Dendritic cell treated with granulocyte-macrophage colony-stimulating factor and Interleukin-4, amounts not matched to agents 40 ng/mL and 50 ng/mL, for 4 days (primary cell): ENCODE measurements around the gene SAMD4A.
A peak's percentile ranks its signal among the peaks of the same experiment; 100 is the strongest.

Experiments
- H3K27ac Mint-ChIP-seq: one replicate; pipeline ENCODE4 v1.8.0; 2022; ENCODE audit warnings: mild to moderate bottlenecking, mixed read lengths
- H3K27me3 Mint-ChIP-seq: one replicate; pipeline ENCODE4 v1.8.0; 2022; ENCODE audit warnings: mild to moderate bottlenecking, mixed read lengths
- H3K36me3 Mint-ChIP-seq: one replicate; pipeline ENCODE4 v1.8.0; 2022; ENCODE audit warnings: low read depth, mixed read lengths
- H3K4me1 Mint-ChIP-seq: one replicate; pipeline ENCODE4 v1.8.0; 2022; ENCODE audit warnings: low read depth, mixed read lengths
- H3K4me3 Mint-ChIP-seq: one replicate; pipeline ENCODE4 v1.8.0; 2022; ENCODE audit warnings: mild to moderate bottlenecking, moderate library complexity, mixed read lengths
- H3K9me3 Mint-ChIP-seq: one replicate; pipeline ENCODE4 v1.8.0; 2022; ENCODE audit warnings: mixed read lengths
- intact Hi-C: fragments of 100-400 bp; cut with micrococcal nuclease; formaldehyde crosslinking; loops from one replicate; pipeline ENCODE4 v1.15.0; 2022

The SAMD4A gene

DNA sequence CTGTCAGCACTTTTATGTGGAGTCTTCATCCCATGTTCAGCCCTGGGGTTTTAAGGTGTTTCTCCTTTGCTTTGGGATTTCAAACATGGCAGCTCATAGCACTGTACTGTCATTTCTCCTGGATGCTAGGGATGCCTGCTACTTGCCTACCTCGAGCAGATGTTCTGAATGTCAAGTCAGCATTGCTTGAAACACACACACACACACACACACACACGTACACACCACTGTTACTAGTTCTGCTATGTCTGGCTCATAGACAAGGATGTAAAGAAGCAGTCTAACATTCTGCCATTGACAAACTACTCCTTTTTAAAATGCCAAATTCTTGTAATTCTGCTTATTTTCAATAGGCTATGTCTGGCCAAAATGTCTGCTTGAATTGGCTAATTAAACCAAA, 72.7 kb downstream of the SAMD4A start:
- Mint-ChIP-seq H3K27ac (no peak overlapping the region), H3K27me3 (peaks cover 4% of the 10 kb centered on the region), H3K36me3 (no peaks in the 10 kb centered on the region), H3K9me3 (no peaks in the 10 kb centered on the region), H3K4me1 (peaks cover 5% of the 10 kb centered on the region), H3K4me3 (no peak overlapping the region)
- intact Hi-C loops: loop anchor here (5.0 kb wide), 1 partner anchor 72 kb away; the partner anchor contains the start of gene SAMD4A

DNA sequence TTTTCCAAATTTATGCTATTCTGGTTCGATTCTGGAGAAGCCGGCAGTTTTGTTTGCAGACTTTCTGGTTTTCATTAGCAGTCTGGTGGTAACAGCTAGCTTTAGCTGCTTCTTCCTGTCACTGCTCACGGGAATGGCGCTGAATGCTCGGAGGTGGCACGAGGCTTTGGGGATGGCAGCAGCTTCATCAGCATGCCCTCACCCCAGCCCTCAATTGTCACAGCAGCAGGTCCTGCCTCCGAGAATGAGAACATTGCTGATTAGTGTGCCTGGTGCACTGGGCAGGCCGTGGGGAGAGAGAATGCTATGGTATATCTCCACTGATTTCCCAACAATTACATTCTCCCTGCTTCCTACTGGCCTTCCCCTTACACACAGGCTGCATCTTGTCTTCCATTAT, 73.6 kb downstream of the SAMD4A start:
- Mint-ChIP-seq H3K27me3 (peaks cover 4% of the 10 kb centered on the region), H3K9me3 (no peaks in the 10 kb centered on the region), H3K36me3 (no peaks in the 10 kb centered on the region), H3K4me3 (no peak overlapping the region), H3K4me1 (peaks cover 5% of the 10 kb centered on the region), H3K27ac (no peak overlapping the region)
- intact Hi-C loops: loop anchor here (5.0 kb wide), 1 partner anchor 73 kb away; the partner anchor contains the start of gene SAMD4A

DNA sequence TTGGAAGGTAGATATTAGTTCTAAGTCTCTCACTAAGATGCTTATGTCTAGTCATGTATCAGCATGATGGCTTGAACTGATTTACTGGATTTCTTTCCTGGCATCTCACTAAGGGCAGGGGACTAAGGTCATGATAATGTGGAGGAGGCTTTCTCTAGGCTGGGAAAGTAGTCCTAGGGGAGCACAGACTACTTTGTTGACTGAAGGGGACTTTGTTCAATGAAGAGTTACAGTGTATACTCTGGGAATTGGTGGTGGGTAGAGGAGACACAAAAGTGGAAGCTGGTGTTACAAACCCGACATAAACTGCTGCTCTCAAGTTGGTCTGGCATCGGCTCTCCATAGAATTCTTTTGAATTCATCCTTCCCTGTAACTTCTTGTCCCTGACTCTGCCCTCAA, 75.2 kb downstream of the SAMD4A start:
- H3K36me3 Mint-ChIP-seq: no peaks in the 10 kb centered on the region
- intact Hi-C loops: loop anchor here (5.0 kb wide), 1 partner anchor 75 kb away; the partner anchor contains the start of gene SAMD4A

DNA sequence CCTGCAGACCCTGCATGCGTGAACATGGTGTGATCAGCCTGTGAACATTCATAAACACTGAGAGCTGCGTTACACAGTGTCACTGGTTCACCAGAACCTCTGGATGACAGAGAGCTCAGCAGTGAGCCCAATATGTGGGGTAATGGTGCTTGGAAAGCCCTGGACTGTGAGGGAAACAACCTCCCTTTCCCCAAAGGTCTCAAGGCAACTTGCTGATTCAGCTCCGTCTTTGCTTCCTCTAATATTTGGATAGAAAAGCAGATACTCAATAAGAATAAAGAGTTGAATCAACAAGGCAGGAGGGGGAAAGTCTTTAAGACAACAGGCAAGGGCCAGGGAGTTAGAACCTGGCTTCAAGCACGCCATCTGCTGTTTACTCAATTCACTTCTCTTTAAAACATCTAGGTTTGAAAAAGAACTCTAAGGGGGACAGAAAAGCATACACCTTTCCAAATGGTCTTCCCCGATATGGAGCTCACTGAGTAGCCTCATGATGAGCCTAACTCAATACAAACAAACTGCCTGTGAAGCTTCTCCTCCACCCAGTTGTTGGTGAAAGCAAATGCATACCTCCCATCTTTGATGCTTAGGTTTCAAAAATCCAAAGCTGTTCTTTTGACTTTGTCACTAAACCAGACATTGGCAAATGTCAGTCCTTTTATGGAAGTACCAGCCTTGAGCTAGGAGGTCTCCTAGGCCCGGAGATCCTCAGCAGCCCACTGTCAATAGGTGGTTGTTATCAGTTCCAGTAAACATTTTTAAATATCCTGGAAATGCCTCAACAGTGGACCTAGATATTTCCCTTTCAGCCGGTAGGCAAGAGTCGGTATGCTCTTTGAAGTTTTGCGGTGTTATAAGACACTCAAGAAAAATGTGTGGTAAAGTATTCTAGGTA, 76.1 kb downstream of the SAMD4A start:
- H3K9me3 Mint-ChIP-seq: no peaks in the 10 kb centered on the region
- intact Hi-C loops: loop anchor here (5.0 kb wide), 1 partner anchor 76 kb away; the partner anchor contains the start of gene SAMD4A

More for the DNA sequence above, 75.2 kb downstream of the SAMD4A start:
- H3K4me1 Mint-ChIP-seq: peaks cover 5% of the 10 kb centered on the region
- no peaks in the 10 kb centered on the region for H3K9me3 Mint-ChIP-seq
- no peak overlapping the region for H3K4me3 Mint-ChIP-seq
- H3K27ac Mint-ChIP-seq: peak overlapping the region; percentile 13
- peaks cover 4% of the 10 kb centered on the region for H3K27me3 Mint-ChIP-seq

DNA sequence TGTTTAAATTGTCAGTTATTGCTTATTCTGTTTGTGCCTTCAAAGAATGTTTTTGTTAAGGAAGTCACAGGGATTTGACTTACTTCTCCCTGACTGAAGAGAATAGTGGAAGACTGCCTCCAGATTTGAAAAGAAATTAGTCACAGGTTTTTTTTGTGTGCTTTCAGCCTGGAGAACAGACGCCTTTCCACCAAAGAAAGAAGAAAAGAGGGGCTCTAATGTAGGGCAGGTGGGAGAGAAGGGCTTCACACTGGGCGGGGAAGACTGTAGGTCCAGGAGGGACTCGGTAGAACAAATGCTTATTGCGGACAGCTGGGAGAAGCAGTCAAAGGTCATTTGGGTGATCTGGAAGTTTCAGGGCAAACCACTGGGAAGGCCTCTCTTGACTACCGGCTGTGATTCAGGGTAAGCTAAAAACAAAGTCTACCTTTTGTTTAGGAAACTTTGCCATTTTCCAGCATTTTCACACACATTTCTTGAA, 76.8 kb downstream of the SAMD4A start:
- Mint-ChIP-seq H3K36me3 (no peaks in the 10 kb centered on the region), H3K9me3 (no peaks in the 10 kb centered on the region), H3K4me3 (no peak overlapping the region), H3K4me1 (peaks cover 5% of the 10 kb centered on the region), H3K27me3 (peaks cover 4% of the 10 kb centered on the region), H3K27ac (peak overlapping the region; percentile 14)
- intact Hi-C loops: loop anchor here (5.0 kb wide), 1 partner anchor 76 kb away; the partner anchor contains the start of gene SAMD4A

More for the DNA sequence above, 76.1 kb downstream of the SAMD4A start:
- Mint-ChIP-seq H3K27ac (peak overlapping the region; percentile 14), H3K4me1 (peaks cover 5% of the 10 kb centered on the region), H3K4me3 (no peak overlapping the region), H3K36me3 (no peaks in the 10 kb centered on the region), H3K27me3 (peaks cover 4% of the 10 kb centered on the region)

DNA sequence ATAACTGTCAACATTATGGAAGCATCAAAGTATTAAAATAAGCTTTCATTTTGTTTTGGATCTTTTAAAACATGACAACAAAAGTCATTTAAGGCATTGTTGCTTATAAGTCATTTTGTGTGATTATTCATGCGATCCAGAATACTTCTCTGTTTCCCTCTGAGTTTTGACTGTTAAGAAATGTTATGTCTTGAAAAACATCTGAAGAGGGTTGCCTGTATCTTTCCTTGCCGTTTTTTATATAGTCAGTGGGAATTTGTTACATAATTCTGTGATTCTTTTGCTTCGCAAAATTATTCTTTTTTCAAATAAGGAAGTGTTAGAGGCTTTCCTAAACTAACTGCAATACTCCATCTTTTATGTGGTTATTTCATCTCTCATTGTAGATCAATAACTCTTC, 78.7 kb downstream of the SAMD4A start:
- H3K36me3 Mint-ChIP-seq: no peaks in the 10 kb centered on the region
- H3K9me3 Mint-ChIP-seq: no peaks in the 10 kb centered on the region
- peaks cover 3% of the 10 kb centered on the region for H3K27me3 Mint-ChIP-seq
- intact Hi-C loops: no loop called here
- no peak overlapping the region for H3K27ac Mint-ChIP-seq
- H3K4me3 Mint-ChIP-seq: no peak overlapping the region
- H3K4me1 Mint-ChIP-seq: peaks cover 10% of the 10 kb centered on the region

DNA sequence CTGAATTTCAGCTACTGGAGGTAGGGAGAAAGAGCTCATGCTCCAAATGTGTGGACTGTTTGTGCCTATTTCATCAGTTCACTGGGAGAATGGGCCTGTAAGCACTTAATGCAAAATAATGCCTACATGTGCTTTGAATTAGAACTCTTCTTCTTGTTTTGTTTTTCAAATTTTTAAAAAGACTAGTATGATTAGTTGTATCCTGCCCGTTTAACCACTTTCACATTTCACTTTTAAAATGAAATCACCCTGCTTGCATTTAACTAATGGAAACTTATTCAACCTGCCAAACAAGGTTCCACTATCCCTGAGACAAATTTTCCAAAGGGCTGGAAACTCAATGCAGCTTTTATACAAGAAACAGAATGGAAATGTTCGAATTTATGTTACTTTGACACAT, 79.7 kb downstream of the SAMD4A start:
- H3K9me3 Mint-ChIP-seq: no peaks in the 10 kb centered on the region
- H3K27ac Mint-ChIP-seq: no peak overlapping the region
- intact Hi-C loops: no loop called here
- peaks cover 15% of the 10 kb centered on the region for H3K4me1 Mint-ChIP-seq
- H3K4me3 Mint-ChIP-seq: no peak overlapping the region
- H3K27me3 Mint-ChIP-seq: peaks cover 3% of the 10 kb centered on the region
- no peaks in the 10 kb centered on the region for H3K36me3 Mint-ChIP-seq

DNA sequence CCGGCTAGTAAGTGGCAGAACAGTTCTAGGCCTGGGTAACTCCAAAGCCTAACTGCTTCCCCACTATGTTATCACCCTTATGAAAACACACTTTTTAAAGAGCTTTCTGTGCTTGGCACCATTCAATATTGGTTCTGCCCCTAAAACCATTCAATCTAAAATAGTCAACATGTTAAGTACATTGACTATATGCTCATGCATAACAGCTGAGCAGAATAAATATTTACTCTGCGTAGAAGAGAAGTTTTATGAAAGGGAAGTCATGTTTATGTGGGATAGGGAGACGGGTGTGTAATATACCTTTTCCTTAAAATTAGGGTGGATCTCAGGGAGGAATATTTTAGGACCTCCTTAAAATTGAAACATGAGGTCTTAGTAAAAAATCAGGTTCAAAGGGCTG, 80.5 kb downstream of the SAMD4A start:
- intact Hi-C loops: no loop called here
- Mint-ChIP-seq H3K36me3 (no peaks in the 10 kb centered on the region), H3K4me3 (no peak overlapping the region), H3K4me1 (peaks cover 15% of the 10 kb centered on the region), H3K27me3 (peaks cover 3% of the 10 kb centered on the region), H3K9me3 (no peaks in the 10 kb centered on the region), H3K27ac (no peak overlapping the region)

DNA sequence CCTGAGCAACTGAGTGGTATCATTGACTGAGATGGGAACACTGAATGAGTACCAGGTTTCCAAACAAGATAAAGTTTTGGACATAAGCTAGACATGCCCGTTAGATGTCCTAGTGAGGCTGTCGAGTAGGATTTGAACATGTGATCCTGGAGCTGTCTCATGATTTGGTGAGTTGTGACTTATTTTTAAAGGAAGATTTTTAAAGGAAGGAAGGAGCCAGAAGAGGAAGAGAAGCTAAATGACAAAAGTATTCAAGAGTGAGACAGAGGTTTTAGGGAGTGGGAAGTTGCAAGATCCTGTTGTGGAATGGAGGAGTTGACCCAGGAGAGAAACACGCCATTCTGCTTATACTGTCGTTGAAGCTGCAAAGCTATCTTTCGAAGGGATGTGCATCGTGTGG, 82.1 kb downstream of the SAMD4A start:
- Mint-ChIP-seq H3K27ac (no peak overlapping the region), H3K4me1 (peaks cover 22% of the 10 kb centered on the region), H3K36me3 (no peaks in the 10 kb centered on the region), H3K4me3 (no peak overlapping the region), H3K27me3 (peaks cover 3% of the 10 kb centered on the region), H3K9me3 (no peaks in the 10 kb centered on the region)
- intact Hi-C loops: no loop called here

DNA sequence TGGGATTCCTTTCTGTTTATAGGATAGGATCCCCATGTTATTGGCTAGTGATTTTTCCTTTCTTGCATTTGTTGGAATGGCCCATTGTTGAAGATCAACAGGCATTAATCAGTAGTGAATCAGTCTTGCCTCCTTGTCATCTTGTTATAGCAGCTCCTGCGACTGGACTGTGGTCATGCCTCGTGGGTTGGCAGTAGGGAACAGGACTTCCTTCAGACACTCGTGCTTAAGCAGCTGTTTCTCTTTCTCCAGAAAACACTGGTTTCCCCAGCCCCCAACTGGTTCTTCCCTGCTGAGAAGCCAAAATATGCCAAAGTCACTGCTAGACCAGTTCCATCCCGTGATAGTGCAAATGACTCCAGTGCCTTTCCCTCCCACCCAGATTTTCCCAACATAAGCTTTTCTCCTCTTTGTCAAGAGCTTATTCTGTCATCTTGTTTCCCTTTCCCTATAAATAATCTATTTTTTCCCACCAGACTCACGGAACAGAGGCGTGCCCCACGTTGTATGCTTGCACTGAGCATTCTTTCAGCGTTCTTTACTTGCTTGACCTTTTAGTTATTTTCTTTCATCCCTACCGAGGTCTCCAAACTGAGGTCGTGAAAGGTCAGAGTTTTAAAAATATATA, 83.5 kb downstream of the SAMD4A start:
- H3K27me3 Mint-ChIP-seq: peaks cover 3% of the 10 kb centered on the region
- H3K4me1 Mint-ChIP-seq: peaks cover 27% of the 10 kb centered on the region
- peak overlapping the region; percentile 88 for H3K27ac Mint-ChIP-seq
- H3K4me3 Mint-ChIP-seq: peak overlapping the region; percentile 55
- H3K9me3 Mint-ChIP-seq: no peaks in the 10 kb centered on the region
- no peaks in the 10 kb centered on the region for H3K36me3 Mint-ChIP-seq
- intact Hi-C loops: no loop called here

DNA sequence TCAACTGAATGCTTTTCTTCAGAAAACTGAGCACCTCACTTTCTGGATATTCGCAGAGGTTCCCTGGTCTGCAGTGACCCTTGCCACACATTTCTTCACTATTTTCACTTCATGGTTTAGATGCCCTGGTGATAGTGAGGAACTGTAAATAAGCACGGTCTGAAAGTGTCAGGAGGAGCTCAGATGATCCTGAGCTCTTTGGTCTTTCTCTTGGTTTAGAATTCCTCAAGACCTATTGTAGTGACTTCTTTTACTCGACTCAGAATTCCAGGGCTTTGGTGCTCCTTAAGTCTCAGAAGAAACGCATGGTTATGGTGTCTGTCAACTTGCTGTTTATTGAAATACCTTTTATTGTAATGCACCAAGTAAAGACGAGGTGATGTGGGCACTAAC, 84.0 kb downstream of the SAMD4A start:
- H3K27ac Mint-ChIP-seq: peak overlapping the region; percentile 88
- H3K4me1 Mint-ChIP-seq: peaks cover 27% of the 10 kb centered on the region
- H3K36me3 Mint-ChIP-seq: no peaks in the 10 kb centered on the region
- H3K27me3 Mint-ChIP-seq: peaks cover 3% of the 10 kb centered on the region
- H3K9me3 Mint-ChIP-seq: no peaks in the 10 kb centered on the region
- intact Hi-C loops: no loop called here
- H3K4me3 Mint-ChIP-seq: peak overlapping the region; percentile 55

DNA sequence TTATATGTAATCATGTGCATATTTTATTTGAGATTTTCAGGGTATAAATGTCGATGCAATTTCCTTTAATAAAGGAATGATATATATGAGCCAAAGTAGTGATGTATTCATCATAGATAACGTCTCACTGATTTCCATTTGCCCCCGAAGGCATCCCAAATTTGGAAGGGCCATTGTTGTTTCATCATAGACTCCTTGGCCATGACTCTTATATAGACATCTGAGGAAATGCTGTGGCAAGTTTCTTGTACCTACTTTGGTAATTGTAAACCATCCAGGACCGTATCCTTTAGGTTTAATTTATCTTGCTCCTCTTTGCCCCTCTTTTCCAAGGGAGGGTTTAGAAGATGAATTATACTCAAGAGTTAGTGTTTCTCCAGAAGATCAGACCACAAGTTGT, 84.7 kb downstream of the SAMD4A start:
- peaks cover 27% of the 10 kb centered on the region for H3K4me1 Mint-ChIP-seq
- no peak overlapping the region for H3K27ac Mint-ChIP-seq
- H3K9me3 Mint-ChIP-seq: no peaks in the 10 kb centered on the region
- H3K4me3 Mint-ChIP-seq: no peak overlapping the region
- H3K27me3 Mint-ChIP-seq: peaks cover 3% of the 10 kb centered on the region
- intact Hi-C loops: no loop called here
- no peaks in the 10 kb centered on the region for H3K36me3 Mint-ChIP-seq

DNA sequence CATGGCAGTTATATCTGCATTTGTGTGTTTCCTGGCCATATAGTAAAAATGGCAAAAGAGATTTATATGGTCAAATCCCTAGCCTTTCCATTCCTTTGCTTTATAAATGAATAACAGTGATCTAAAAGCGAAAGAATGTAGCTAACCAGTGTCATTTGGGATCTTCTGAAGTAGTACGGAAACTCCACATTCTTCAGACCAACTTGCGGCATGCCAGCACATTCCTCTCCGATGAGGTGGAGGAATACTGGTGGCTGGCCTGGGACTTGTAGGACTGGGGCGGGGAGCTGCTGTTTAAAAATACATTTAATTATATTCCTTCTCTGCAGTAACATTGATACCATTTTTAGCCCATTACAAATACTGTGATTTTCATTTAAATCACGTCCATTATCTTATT, 85.3 kb downstream of the SAMD4A start:
- Mint-ChIP-seq H3K4me1 (peaks cover 27% of the 10 kb centered on the region), H3K4me3 (no peak overlapping the region), H3K27ac (no peak overlapping the region), H3K27me3 (peaks cover 3% of the 10 kb centered on the region), H3K36me3 (no peaks in the 10 kb centered on the region), H3K9me3 (no peaks in the 10 kb centered on the region)
- intact Hi-C loops: no loop called here

DNA sequence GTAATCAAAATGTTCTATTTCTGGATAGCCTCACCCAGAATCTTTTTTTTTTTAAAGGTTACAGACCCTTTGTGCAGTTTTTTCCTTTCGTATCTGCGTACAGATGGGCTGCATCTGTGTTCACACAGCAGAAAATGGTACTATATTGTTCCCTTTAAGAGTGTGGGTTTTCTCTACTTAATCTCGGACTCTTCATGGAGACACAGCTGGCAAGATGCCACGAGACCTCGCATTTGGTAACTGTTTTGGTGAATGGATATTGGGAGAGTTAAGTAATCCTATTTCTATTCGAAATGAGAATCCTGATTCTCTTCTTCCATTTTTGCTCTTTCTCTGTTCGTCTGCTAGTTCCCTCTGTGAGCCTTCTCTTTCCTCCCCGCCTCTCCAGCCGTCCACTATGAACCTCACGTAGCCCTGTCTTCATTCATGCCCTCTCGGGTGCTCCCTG, 85.7 kb downstream of the SAMD4A start:
- H3K36me3 Mint-ChIP-seq: no peaks in the 10 kb centered on the region
- peak overlapping the region; percentile 10 for H3K27ac Mint-ChIP-seq
- H3K9me3 Mint-ChIP-seq: no peaks in the 10 kb centered on the region
- intact Hi-C loops: no loop called here
- H3K27me3 Mint-ChIP-seq: peaks cover 3% of the 10 kb centered on the region
- H3K4me1 Mint-ChIP-seq: peaks cover 27% of the 10 kb centered on the region
- no peak overlapping the region for H3K4me3 Mint-ChIP-seq
